NCI-H526 (cell line): Measurements from ENCODE around the gene GRSF1.
"Not testable (repeated sequence)": the region's sequence is repeated elsewhere in the genome, so short reads cannot be mapped to it uniquely, and the experiment has no call there.

Source experiments
- DNase-seq, 2 experiments: peaks; one replicate each; lab custom pipeline; 2025; lab: John Stamatoyannopoulos, UW

Gene GRSF1, protein sequence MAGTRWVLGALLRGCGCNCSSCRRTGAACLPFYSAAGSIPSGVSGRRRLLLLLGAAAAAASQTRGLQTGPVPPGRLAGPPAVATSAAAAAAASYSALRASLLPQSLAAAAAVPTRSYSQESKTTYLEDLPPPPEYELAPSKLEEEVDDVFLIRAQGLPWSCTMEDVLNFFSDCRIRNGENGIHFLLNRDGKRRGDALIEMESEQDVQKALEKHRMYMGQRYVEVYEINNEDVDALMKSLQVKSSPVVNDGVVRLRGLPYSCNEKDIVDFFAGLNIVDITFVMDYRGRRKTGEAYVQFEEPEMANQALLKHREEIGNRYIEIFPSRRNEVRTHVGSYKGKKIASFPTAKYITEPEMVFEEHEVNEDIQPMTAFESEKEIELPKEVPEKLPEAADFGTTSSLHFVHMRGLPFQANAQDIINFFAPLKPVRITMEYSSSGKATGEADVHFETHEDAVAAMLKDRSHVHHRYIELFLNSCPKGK

DNA sequence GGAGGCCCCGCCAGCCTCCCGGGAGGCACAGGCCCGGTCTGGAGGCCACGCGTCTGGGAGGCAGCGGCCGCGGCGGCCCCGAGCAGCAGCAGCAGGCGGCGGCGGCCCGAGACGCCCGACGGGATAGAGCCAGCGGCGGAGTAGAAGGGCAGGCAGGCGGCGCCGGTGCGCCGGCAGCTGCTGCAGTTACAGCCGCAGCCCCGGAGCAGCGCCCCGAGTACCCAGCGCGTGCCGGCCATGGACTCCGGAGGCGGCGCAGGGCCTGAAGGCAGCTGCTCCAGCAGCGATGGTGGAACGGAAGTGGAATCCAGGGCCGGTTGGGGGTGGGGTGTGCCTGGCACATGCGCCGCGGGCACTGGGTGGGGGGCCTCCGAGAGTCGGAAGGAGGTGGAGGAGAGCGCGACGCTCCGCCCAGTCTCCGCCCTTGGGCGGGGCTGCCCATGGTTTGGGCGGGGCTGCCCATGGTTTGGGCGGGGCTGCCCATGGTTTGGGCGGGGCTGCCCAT is at the start of gene GRSF1:
TSS of gene GRSF1 (minus strand) at position 302 of the 505 bp plus-strand sequence. CDS start at position 239, 63 bp downstream.
- peak; percentile 63 to 97 for DNase-seq

DNA sequence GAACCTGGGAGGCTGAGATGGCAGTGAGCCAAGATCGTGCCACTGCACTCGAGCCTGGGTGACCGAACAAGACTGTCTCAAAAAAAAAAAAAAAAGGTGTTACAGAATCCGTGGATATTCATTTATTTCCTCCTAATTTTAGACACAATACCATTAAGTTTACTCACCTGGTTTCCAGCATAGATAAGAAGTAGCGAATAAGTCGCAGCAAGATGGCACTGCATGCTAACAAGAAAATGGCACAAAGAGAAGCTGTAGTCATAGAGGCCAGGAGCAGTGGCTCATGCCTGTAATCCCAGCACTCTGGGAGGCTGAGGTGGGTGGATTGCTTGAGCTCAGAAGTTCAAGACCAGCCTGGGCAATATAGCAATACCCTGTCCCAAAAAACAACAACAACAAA is 45.5 kb upstream of the GRSF1 start:
- no peak for DNase-seq

DNA sequence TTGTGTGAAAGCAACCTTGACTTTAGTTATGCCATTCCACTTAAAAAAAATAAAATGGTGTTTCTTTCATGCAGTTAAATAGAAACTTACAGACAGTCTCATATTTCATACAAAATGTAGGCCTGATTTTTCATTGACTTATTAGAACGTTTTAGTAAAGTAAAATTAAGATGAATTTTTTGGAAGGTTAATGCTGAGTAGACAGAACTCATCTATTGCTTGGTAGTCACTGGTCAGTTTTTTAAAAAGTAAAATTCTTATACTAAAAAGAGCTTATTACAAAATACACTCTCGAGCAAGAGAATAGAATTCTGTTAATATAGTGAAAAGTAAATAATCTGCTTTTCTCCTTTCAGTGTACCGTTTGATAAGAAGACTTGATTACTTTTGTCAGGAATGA is 41.0 kb upstream of the GRSF1 start:
- DNase-seq = no peak

DNA sequence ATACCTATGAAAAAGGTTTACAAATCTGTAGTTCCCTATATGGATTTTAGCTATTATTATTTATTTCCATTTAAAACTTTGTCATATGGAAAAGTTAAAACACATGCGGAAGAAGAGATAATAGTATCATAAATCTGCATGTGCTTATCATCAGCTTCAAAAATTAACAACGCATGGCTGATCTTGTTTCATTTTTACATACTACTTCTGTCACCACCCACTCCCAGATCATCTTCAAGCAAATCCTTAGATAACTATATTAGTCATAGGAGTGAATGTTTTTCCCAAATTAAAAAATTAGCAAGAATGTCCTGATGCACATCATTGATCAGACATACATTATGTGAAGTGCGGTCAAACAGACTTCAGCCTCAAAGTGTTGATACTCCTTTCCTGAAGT is 37.9 kb upstream of the GRSF1 start:
- DNase-seq = no peak

DNA sequence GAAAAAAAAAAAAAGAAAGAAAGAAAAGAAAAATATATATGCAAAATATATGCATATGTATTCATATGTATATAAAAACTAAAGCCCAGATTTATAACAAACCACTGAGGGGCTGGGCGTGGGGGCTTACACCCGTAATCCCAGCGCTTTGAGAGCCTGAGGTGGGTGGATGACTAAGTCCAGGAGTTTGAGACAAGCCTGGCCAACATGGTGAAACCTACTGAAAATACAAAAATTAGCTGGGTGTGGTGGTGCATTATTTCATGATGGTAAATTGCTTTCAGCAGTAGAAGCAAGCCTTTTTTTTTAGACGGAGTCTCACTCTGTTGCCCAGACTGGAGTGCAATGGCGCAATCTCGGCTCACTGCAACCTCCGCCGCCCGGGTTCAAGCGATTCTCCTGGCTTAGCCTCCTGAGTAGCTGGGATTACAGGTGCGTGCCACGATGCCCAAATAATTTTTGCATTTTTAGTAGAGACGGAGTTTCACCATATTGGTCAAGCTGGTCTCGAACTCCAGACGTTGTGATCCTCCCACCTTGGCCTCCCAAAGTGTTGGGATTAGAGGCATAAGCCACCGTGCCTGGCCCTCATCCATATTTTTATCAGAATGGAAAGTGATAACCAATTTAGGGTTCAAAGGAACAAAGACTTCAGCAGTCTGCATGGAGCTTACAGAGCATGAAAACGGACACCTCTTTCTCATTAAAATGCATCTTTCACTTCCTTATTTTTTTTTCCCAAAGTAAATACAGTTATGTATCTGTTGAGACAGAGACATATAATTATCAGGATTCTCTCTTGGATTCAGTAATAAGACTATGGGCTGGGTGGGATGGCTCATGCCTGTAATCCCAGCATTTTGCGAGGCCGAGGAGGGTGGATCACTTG is 34.8 kb upstream of the GRSF1 start:
- DNase-seq = no peak

DNA sequence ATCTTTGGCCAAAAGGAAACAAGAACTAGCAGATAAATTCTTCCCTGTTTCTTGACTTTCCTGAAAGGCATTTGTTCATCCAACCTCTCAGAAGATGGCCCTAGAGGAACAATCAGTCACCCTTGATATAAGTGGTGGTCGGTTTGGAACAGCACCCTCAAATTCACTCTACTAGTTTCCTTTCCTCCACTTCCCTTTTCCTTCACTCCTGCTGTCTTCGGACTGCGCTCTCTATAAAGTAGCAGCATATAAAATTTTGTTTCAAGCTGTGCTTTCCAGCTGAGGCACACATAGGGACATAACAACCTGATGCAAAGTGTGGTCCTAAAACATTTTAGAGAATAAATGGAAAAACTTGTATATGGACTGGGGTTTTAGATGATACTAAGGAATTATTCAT is 33.5 kb upstream of the GRSF1 start:
- DNase-seq = no peak

DNA sequence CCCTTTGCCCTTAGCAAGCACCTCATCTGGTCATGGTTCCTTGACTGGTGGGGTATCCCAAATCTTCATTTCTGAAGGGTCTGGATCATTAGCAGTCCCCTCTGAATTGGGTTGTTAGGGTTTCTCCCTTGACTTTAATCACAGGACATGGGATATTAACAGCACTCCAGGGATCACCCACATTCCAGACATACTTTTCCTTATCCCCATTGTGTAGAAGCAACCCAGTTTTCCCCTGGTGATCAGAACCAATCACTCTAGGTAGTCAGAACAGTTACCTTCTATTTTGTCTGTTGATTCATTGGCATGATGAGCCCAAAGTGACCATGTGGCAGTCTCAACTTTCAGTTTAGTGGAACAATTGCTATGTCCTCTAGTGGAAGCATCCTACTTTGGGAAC is 29.1 kb upstream of the GRSF1 start:
- DNase-seq = no peak

DNA sequence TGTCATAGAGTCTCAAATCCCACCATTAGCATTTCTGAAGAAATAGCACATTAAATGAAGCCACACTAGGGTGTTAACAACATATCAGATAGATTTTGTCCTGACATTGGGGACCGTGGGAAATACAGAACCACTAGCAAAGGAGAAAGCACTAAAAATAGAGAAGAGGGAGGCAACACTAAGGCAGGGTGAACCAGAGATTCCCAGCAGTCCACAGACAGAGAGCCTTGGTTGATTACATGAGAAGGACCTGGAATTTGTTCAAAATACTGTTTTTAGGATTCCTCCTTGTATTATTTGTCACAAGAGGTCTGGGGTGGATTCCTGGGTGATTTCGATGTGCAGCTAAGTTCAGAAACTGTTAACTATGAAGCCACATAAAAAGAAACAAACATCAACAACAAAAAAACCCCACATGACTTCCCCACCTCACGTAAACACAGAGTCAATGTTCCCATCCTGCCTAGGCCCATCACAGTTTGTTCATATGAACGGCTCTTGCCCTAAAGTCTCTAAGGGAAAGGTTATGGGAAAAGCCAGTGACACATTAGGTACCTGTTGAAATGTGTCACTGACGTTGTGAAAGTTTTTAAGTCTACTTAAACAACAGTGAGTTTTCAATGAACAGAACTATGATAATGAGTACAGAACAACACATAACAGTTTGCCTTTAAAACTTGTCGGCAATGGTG is 23.6 kb upstream of the GRSF1 start:
- DNase-seq = no peak

DNA sequence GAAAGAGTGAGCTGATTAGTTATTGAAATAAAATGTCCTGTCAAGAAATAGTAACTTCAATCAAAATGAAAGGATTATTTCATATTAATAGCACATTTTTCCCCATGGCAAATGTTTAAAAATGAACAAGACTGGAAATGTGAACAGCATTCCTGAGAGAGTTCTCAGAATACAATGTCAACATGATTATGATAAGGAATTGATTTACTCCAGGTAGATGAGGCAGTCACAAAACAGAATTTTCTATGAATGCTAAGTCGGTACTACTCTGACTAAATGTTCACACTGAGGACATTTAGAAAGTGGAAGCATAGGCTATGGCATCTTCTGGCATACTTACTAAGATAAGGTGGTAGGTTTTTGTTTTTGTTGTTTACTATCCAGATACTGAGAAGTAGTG is 19.4 kb upstream of the GRSF1 start:
- no peak for DNase-seq

DNA sequence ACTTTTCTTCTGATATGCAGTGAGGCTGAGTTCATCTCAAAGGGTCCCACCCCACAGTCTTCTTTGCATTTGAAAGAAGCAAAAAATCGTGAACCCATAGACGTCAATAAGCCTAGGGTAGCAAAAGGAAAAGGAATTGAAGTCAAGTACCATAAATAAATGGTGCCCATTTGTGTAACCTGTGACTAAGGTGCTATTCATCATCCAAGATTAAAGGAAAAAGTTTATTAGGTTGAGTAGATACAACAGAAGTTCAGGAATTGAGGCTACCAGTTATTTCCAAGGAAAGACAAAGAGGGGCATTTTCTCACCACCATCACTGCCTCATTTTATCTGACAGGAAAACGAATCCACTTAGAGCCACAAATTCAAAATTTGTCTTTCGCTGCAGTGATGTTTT is 18.8 kb upstream of the GRSF1 start:
- DNase-seq = no peak

DNA sequence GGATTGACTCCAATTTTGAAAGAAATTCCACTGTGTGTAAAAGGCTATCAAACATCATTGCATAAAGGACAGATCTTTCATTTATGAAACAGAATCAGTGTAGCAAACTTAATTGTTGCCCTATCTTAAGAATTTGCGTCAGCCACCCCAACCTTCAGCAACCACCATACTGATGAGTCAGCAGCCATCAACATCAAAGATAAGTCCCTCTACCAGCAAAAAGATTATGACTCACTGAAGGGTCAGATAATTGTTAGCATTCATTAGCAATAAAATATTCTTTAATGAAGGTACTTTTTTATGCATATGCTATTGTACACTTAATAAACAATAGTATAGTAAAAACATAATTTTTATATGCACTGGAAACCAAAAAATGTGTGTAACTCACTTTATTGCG is 15.8 kb upstream of the GRSF1 start:
- DNase-seq = no peak

DNA sequence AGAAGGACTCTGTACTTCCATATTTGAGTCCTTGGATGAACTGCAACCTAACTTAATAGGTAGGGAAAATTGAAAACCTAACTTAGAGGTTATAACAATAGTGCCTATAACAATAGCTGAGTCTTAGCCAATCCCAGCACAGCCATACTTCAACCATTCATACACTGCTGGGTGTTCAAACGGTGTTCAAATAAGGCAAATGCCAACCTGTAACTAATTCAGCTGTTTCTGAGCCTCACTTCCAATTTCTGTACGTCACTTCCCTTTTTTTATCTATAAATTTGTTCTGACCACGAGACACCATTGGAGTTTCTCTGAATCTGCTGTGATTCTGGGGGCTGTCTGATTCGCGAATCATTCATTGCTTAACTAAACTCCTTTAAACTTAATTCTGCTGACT is 9.6 kb upstream of the GRSF1 start:
- no peak for DNase-seq

DNA sequence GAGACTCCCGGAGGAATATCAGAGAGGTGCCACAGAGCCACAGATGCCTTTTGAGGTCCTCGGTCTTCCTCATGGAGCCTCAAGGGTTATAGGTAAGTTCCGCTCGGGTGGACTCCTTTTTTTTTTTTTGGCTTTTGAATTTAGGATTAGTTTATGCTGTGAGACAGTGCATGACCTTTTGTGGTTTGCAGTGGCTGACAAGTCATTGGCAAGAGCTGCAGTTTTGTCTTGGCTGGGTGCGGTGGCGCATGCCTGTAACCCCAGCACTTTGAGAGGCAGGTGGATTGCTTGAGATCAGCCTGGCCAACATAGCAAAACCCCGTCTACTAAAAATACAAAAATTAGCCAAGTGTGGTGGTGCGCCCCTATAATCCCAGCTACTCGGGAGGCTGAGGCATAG is 4.5 kb upstream of the GRSF1 start:
- DNase-seq = no peak

DNA sequence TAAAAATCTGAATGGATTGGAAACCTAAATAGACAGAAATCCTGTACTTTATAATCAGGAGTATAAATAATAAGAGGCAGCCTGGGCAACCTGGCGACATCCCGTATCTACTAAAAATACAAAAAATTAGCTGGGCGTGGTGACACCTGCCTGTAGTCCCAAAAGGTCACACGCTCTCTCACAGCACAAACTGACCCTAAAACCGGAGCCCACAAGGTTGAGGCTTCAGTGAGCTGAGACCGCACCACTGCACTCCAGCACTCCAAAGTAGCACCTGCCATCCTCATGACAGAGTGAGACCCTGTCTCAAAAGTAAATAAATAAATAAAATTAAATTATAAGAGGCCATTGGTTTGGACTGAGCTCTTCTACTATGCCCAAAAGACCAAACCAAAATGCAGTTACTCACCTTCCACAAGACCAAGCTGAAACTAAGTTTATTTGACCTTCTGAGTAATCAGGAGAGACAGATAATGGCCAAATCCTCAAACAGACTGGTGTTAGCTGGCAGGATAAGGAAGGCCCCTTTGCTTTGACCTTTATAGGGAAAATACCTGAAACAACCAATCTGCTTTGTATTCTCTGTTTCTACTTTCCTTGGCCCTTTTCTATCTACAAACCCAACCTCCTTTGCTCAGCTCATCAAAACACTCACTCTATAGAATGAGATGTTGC is 3.2 kb upstream of the GRSF1 start:
- no peak for DNase-seq

DNA sequence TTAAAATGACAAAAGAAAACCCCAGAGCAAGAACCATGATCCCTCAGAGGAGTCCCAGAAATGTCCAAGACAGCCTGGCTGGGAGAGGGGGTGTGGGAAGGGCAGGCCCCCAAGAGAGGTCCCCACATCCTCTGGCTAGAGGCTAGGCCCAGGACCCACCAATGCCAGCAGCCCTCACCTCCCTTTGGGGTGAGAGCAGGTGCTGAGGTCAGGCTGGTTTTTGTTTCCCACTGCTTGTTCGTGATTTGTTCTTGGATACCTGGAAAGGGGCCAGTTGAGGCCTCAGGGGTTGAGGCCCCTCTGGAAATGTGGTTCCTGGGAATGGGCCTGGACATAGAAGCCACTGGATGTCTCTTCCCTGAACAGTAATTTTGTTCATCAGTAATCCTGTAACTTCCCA is 2.3 kb upstream of the GRSF1 start:
- no peak for DNase-seq

DNA sequence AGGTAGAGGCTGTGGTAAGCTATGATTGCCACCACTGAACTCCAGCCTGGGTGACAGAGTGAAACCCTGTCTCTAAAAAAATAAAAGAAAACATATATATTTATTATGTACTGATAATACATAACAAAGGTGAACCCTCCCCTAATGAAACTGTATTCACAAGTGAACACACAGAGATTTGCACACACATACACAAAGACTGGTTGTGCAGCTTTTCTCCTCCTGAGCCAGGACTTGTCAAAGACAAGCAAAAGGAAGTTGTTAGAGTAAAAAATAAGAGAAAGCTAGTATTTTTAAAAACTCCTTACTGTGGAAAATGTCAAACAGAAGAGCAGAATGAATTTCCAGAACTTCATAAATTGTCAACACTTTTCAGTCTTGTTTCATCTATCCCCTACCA is 1.5 kb upstream of the GRSF1 start:
- DNase-seq = no peak

DNA sequence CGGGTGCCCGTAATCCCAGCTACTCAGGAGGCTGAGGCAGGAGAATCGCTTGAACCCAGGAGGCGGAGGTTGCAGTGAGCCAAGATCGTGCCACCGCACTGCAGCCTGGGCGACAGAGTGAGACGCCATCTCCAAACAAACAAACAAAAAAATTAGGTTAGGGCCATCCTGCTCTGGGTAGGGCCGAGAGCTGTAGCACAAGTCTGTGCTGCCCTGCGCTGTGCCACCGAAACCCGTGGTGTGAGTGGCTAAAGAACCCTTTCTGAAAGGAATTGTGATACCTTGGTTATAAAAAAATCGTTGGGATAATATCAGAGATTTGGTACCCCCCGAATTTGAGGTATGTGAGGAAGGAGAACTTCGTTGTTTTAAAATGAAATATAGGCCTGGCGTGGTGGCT is 941 bp upstream of the GRSF1 start:
- DNase-seq = not testable (repeated sequence)

DNA sequence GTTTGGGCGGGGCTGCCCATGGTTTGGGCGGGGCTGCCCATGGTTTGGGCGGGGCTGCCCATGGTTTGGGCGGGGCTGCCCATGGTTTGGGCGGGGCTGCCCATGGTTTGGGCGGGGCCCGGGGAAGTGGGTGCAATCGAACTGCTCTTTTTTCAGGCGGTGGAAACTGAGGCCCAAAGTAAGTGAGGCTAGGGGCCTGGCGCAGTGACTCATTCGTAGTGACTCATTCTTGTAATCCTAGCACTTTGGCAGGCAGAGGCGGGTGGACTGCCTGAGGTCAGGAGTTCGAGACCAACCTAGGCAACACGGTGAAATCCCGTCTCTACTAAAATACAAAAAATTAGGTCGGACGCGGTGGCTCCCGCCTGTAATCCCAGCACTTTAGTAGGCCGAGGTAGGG is 447 bp upstream of the GRSF1 start:
- DNase-seq = peak; percentile 22 to 43

DNA sequence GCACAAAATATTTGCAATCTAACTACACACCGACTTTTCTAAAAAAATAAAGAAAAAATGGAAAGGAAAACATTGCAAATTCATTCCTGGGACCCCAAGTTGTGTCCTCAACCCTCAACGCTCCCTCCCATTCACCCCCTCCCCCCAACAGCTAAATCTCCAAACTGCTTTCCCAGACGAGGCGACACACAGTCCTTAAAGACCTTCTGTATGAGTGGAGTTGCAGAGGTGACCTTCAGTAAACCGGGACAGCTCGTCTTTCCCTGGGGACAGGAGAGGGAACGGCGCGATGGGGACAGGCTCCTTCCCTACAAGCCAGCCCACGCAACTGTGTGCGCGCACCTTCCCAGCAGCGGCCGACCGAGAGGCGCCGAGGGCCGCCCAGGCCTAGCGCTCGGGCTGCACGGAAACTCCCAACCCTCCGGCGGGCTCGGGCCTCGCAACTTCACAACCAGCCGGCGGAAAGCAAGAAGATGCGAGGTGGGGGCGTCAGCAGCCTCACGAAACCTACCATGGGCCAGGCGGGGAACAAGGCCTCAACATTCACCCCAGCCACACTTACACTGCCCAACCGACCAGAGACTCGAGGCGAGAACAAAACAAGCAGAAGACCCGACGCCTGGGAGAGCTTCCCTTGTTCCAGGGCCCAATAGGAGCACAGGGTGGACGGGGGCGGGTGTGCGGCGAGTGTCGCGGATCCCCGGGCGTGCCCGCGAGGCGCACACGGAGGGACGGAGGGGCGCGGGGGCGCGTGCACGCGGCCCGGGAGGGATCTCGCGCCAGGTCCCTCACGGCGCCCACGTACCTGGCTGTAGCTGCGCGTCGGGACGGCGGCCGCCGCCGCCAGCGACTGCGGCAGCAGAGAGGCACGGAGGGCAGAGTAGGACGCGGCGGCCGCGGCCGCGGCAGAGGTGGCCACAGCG is 763 bp downstream of the GRSF1 start:
- DNase-seq = peak; percentile 61 to 82

DNA sequence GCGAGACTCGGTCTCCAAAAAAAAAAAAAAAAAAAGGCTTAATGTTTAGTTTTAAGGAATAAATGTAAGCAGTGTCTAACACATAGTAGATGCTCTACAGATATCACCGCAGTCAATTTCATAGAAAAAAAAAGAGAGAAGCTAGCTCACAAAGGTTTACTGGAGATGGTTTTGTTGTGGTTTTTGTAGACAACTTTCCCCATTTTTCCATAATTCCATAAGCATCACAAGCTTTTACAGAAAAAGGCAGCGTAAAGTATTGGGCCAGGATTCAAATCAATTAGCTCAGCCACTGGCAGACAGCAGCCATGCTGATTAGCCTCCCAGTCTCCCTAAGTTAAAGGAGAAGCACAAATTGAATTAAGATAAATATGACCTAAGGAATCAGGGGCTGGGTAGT is 1.5 kb downstream of the GRSF1 start:
- DNase-seq = no peak

DNA sequence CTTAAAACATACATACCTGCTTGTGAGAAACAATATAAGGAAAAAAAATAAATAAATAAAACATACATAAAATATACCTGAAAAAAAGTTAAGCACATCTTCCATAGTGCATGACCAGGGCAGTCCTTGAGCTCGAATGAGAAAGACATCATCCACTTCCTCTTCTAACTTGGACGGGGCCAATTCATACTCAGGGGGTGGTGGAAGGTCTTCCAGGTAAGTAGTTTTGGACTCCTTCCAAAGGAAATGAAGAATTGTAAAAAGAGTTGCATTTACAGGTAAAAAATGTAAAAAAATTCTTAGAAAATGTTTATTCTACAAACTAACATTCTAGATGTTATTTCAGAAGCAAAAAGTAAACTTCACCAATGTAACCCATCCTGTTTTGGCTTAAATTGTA is 3.6 kb downstream of the GRSF1 start:
- no peak for DNase-seq
